Measurements from ENCODE around the gene GPR146. TPM values are rescaled to one million over a fixed set of nuclear protein-coding genes. Genes with fewer than 3 reads are reported as not detected.
"Not testable (repeated sequence)": the region's sequence is repeated elsewhere in the genome, so short reads cannot be mapped to it uniquely, and the experiment has no call there.

GPR146 gene
- total RNA-seq, 1 donor from 2014 or later, result 17.0 TPM

DNA sequence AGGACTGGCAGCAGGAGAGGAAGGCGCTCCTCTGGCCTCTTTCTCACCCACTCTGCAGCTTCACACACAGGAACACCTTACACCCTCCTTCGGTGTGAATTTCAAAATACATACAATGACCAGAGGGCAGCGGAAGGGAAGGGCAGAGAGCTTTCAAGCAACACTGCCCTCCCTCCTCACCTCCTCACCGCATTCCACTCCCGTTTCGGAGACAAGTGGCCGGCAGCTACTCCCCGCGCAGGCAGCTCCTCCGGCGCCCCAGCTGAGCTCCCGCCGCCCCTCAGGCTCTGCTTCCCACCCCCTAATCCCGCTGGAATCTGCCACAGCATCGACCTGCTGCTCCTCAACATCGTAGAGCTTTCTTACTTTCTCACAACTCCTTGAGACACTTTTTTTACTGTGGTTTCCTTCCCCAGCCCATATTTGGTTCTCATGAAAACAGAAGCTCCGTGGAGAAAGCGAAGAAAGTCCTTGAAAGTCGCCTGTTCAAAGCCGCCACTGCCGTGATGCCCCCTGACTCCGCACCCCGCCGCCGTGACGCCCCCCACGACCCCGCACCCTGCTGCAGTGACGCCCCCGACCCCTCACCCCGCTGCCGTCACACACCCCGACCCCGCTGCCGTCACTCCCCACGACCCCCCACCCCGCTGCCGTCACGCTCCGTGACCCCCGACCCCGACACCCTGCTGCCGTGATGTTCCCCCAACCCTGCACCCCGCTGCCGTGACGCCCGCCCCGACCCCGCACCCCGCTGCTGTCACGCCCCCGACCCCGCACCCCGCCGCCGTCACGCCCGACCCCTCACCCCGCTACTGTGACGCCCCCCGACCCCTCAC lies 29.0 kb downstream of the GPR146 start:
- intact Hi-C loops (cut with micrococcal nuclease), result no loop called here

- intact Hi-C loops (cut with micrococcal nuclease), result not testable (repeated sequence)
Observed at GRCh38 chr7:1074018-1074417, 29.7 kb downstream of the GPR146 start.

GRCh38 chr7:1074593-1075431 lies 30.5 kb downstream of the GPR146 start:
- intact Hi-C loops (cut with micrococcal nuclease), result no loop called here

DNA sequence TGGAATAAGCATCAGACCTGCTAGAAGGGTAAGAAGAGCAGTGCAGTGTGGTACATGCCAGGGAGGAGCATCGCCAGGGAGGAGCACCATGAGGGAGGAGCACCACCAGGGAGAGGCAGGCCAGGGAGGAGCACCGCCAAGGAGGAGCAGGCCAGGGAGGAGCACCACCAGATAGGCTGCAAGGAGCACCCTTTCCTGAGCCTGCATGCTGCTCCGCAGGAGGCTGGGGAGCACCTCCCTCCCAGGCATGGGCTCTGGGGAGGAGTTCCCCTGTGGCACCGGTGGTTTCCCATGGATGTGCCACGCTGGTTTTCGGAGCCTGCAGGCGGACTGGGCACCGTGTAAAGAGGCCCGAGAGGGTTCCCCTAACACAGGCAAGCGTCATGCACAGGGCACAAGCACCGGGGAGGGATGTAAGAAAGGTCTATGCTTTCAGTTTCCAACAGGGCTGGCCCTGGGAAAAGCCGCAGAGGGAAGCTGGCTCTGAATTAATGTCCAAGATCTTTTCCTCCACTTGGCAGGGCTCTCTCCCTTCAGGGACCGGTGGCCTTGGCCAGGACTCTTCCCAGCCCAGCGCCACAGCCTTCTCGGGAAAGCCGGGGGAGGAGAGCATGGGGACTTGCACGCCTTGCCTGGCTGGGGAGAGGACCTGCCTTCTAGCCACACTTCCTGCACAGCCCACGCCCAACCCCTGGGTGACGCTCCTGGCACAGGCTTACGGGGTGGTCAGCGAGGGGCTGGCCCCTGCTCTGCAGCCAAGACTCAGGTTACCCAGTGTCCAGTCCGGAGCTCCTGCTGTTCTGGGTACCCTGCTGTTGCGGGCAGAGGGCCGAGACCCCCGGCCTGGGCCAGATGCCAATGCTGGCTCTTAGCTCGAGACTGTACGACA lies 32.1 kb downstream of the GPR146 start:
- intact Hi-C loops (cut with micrococcal nuclease), result no loop called here

DNA sequence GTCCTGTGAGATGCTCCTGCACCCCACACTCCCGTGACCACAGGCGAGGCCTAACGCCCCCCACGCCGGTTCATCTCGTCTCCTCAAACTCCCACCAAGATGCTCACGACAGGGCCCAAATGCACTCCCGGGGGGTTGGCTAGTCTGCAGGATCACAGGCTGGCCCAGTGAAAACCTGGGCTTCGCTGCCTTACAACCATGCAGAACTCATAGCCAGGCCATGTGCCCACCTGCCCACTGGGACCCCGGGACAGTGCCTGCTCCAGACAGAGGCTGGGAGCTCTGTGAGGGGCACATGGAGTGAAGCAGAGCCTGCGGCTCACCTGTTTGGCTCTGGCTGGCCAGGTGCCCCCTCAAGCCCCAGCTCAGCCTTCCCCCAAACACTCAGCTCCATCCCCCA lies 34.2 kb downstream of the GPR146 start:
- intact Hi-C loops (cut with micrococcal nuclease), result no loop called here

GRCh38 chr7:1078985-1079384 lies 34.6 kb downstream of the GPR146 start:
- intact Hi-C loops (cut with micrococcal nuclease), result no loop called here

DNA sequence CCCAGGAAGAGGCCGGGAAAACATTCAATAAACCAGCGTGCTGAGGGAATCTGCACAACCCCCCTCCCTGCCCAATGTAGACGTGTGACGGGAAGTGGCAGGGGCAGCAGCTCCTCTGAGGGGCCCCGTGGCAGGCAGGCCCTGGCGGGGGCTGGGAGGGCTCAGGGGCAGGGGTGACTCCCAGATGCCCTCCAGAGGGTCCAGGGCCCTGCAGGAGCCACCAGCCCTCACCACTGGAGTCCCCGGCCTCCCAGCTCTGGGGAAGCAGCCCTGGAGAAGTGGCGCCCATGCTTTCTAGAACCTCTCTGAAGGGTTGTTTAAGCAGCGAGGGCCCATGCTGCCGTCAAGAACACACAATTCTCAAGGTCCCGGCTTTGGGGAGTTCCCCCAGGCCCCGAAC lies 35.2 kb downstream of the GPR146 start:
- intact Hi-C loops (cut with micrococcal nuclease), result no loop called here

DNA sequence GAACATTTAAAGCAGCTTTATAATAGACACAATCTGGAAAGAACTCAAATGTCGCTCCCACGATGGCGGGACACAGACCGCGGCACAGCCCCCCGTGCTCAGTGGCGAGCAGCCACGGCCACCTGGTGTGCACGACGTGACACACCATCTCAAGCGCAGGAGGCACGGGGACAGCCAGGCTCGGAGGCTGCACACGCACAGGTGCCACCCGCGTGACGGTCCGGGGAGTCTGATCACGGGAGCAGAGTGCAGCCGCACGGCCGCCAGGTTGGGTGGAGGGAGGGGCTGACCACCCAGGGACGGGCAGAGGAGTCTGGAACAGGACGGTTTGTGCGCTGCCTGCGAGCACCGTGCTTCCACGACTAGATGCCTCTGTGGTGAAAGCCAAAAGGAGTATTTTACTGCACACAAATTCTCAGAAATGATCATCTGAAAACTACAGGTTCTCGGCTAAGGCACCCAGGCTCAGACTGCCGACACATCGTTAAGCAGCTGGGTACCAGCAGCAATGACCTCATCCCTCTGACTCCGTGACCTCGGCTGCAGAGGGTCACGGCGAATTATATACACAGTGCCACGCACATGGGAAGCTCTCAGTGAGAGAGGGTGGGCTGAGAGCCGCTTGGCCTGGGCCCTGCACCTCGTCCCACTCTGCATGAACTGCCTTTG lies 36.0 kb downstream of the GPR146 start:
- intact Hi-C loops (cut with micrococcal nuclease), result no loop called here

DNA sequence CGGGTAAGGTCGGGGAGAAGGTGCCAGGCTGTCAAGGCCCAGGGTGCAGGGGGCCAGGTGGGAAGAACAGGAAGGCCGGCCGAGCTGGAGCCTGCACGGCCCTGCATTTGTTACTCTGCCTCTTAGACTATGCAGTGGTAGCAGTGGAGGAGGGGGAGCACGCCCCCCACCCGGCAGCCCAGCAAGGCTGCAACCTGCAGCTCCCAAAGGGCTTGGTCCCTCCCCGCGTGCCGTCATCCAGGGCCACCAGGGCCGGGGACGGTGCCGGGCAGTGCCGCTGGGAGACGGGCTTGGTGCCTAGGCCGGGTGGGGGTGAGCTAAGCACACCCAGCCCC lies 36.5 kb downstream of the GPR146 start:
- intact Hi-C loops (cut with micrococcal nuclease), result no loop called here

GRCh38 chr7:1081336-1081735 lies 37.0 kb downstream of the GPR146 start:
- intact Hi-C loops (cut with micrococcal nuclease), result no loop called here

DNA sequence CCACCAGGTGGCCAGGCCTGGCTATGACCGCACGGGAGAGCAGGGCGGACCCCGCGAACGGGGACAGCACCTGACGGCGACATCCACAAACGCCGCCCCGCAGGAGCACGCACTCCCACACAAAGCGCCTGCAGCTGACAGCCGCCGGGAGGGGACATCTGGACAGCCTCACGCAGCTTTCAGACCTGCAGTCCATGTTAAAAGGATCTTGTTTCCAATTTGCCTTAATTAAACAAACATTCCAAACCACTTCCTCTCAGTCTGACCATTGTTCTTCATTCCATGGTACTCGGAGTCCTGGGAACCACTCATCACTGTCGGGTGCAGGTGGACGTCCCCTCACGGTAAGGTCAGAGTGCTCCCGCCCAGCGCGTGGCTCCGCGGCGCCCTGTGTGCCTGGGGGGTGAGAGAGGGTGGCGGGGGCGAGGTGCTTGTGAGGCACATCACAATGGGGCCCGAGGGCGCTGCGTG lies 37.6 kb downstream of the GPR146 start:
- intact Hi-C loops (cut with micrococcal nuclease), result no loop called here

GRCh38 chr7:1083729-1084657 lies 39.6 kb downstream of the GPR146 start:
- intact Hi-C loops (cut with micrococcal nuclease), result no loop called here

DNA sequence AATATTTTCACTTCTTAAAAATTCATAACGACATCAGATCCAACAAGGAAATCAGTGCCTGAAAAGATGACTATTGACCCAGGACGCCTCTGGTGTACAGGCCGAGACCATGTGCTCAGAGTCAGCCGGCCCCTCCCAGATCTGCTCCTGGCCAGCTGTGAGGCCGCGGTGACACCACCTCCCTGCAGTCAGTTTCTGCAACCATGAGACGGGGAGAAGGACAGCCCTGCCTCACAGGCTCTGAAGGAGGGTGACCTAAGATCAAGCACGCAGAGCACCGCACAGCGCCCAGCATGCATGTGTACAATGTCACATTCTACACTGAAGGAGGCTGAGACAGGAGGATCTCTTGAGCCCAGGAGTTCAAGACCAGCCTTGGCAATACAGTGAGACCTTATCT lies 40.9 kb downstream of the GPR146 start:
- intact Hi-C loops (cut with micrococcal nuclease), result loop anchor here (5.0 kb wide), 1 partner anchor 52 kb away; a partner anchor contains a TSS

- intact Hi-C loops (cut with micrococcal nuclease), result loop anchor here (5.0 kb wide), 1 partner anchor 51 kb away; a partner anchor contains a TSS
Observed at GRCh38 chr7:1085910-1086421, 41.6 kb downstream of the GPR146 start.

DNA sequence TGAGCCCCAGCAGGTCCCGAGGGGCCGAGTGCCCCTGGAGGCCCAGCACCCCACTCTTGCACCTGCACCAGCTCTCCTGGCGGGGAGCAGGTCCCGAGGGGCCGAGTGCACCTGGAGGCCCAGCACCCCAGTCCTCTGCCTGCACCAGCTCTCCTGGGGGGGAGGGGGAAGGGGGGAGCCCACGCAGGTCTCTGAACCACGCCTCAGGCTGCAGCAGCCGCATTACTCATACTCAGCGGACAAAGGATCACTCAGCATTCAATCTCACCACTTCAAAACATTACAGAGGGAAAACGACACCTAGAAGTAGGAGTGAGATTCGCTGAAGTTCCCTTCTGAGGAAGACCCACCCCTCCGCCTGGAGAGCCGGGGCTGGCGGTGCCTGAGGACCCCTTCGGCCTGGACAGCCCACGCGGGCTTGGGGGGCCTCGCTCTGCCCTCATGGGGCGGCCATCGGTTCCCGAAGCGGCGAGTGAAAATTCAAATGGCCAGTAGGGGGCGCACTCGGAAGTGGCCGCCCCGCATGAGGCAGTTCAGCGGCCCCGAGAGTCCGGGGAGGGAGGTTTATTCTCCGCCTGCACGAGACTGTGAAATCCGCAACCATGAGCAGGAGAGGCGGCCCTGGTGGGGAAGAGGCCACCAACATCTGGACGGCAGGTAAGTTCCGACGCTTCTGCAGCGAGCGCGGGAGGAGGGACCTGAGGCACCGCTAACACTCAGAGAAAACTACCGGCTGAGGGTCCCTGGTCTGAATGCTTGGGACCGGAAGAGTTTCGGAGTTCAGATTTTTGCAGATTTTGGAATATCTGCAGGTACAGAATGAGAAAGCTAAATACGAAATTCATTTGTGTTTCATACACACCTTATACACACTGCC lies 42.5 kb downstream of the GPR146 start:
- intact Hi-C loops (cut with micrococcal nuclease), result loop anchor here (1.0 to 5.0 kb wide), 2 partner anchors 50 to 89 kb away; a partner anchor contains a TSS

GRCh38 chr7:1087465-1087814 lies 43.1 kb downstream of the GPR146 start:
- intact Hi-C loops (cut with micrococcal nuclease), result loop anchor here (1.0 to 5.0 kb wide), 2 partner anchors 50 to 89 kb away; a partner anchor contains a TSS

GRCh38 chr7:1087952-1088920 lies 43.9 kb downstream of the GPR146 start, which contains the start of gene GPER1:
Gene GPER1, plus strand, starts transcription at chr7:1088113. Its CDS starts 3,616 bp downstream, at chr7:1091729.
- intact Hi-C loops (cut with micrococcal nuclease), result loop anchor here (1.0 to 5.0 kb wide), 2 partner anchors 49 to 88 kb away; a partner anchor contains a TSS

All from T-helper 2 cell treated with Interferon-gamma antibody and Interleukin-4, amounts not matched to agents 100 ng/mL and 5 ng/mL, for 36 hours (primary cell).